ENCODE measurements around the gene GALNT18. TPM values are rescaled to one million over a fixed set of nuclear protein-coding genes. Genes with fewer than 3 reads are reported as not detected.

GALNT18 gene
- total RNA-seq, 1 donor, result 11.7 TPM

DNA sequence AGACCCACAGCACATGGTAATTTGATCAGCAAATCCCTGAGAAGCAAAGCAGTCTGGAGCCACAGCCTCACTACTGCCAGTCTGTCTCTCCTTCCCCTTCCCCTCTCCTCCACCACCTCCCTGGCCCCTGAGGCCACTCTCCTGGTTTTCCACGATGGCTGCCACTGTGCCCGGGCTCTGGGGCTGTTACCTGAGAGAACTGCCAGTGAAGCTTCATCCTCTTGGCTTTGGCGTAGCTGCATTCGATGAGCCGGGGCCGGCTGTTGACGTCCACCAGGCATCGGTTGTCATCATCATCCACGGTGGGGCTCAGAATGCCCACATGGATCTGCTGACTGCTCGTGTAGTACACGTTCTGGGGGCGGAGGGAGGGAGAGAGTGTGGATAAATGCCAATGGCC is 329.0 kb downstream of the GALNT18 start:
- H3K4me3 ChIP-seq (ENCODE audit: low read depth, low read length), result no peak overlapping the region
- no peak for DNase-seq (ENCODE audit: low read depth)
- TF ChIP-seq, protein P1, sequence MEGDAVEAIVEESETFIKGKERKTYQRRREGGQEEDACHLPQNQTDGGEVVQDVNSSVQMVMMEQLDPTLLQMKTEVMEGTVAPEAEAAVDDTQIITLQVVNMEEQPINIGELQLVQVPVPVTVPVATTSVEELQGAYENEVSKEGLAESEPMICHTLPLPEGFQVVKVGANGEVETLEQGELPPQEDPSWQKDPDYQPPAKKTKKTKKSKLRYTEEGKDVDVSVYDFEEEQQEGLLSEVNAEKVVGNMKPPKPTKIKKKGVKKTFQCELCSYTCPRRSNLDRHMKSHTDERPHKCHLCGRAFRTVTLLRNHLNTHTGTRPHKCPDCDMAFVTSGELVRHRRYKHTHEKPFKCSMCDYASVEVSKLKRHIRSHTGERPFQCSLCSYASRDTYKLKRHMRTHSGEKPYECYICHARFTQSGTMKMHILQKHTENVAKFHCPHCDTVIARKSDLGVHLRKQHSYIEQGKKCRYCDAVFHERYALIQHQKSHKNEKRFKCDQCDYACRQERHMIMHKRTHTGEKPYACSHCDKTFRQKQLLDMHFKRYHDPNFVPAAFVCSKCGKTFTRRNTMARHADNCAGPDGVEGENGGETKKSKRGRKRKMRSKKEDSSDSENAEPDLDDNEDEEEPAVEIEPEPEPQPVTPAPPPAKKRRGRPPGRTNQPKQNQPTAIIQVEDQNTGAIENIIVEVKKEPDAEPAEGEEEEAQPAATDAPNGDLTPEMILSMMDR (IDR thresholded peaks at IDR 0.05; ENCODE audit: insufficient read depth, low read depth, low read length), result no peak

DNA sequence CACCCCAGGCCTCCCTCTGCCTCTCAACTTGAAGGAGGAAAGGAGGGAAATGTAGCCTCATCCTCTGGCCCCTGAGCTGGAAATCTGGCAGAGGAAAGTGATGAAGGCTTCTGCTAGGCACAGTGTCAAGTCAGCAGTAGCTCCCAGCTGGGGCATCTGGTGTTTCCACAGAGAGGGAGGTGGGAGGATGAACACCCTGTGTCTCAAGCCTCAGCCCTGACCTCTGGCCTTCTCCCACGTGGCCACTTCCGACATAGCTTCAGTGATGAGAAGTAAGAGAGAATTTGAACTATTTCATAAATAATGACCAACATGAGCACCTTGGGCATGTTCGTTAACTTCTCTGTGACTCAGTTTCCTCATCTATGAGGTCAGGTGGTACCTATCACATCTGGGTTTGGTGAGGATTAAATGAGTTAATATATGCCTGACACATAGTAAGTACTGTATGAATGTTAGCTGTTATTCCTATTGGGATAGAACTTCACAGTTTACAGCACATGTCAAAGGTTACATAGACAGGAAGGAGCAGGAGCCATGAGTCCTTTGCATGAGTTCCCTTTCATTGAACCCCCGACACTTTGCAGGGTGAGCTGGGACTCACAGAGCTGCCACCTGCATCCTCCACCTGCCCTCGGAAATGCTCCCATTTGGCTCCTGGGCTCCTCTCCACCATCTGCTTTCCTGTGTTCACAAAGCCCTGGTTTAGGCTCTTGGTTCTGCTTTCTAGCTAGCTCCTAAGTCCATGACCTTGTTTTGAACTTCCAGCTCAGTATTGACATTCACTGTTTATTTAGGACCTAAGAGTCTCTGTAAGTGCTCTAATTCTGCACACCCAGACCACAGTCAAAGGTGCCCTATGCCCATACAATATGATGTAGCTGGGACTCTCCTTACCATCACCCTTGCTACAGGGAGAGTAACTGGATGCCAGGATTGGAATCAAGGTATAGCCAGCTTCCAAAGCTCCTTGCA is 330.5 kb downstream of the GALNT18 start:
- TF ChIP-seq, protein P1 (IDR thresholded peaks at IDR 0.05; ENCODE audit: insufficient read depth, low read depth, low read length), result no peak
- DNase-seq (ENCODE audit: low read depth), result peak; percentile 25
- no peak overlapping the region for H3K4me3 ChIP-seq (ENCODE audit: low read depth, low read length)

DNA sequence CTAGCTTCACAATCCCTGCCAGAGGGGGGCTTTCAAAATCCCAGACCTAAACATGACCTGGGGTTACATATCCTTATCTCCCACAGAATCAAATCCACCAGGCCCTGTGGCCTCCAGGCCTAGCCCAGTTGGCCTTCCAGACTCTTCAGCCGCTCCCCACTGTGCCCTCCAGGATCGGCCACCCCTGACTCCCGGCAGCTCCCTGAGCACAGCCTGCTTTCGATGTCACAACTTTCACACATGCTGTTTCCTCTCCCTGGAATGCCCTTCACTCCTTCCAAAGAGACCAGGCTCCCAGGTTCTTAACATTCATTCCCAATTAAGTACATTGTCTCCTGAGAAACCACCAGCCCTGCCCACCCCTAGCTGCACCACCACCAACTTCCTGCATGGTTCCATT is 331.5 kb downstream of the GALNT18 start:
- DNase-seq (ENCODE audit: low read depth), result no peak
- TF ChIP-seq, protein P1 (IDR thresholded peaks at IDR 0.05; ENCODE audit: insufficient read depth, low read depth, low read length), result no peak
- no peak overlapping the region for H3K4me3 ChIP-seq (ENCODE audit: low read depth, low read length)

DNA sequence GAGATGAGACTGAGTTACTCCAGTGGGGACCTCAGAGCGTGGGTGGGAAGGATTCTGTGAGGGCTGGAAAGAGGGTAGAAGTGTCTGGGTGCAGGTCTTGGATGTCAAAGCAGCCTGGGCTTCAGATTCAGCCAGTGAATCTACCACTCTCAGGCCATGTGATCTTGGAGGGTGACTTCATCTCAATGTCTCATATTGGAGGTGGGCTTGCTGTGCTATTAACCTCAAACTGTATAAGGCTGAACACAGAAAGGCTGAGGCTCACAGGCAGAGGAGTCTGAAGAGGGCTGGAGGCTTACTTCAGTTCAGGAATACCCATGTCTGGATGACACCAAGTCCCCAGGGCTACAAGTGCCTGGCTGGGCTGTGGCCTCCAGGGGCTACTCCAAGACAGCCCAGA is 332.1 kb downstream of the GALNT18 start:
- H3K4me3 ChIP-seq (ENCODE audit: low read depth, low read length), result no peak overlapping the region
- TF ChIP-seq, protein P1 (IDR thresholded peaks at IDR 0.05; ENCODE audit: insufficient read depth, low read depth, low read length), result no peak
- DNase-seq (ENCODE audit: low read depth), result no peak

DNA sequence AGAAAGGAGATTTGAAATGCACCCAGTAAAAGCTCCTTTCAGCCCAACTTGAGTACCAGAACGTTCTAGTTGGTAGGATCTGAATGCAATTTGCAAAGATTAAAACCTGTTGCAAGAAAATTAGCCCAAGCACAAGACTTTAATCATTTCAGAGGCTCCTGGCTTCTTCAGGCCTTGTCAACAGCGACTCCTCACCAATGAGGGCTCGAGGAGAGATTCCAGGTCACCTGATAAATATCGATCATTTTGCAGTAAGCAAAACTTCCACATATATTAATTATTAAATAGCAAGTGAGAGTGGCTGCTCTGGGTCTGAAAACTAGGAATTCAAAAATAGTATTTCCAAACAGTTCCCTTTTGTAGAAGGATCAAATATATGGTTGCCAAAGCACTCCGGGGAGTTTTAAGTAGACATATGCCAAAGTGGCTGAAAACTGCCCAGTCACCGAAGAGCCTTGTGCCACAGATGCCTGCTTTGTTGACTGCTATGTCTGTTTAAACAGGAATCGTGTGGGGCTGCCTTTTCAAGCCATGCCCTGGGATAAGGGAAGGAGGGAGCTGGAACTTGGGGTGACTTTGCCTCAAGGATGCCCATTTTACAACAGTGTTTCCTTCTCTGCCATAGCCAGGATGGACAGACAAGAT is 332.7 kb downstream of the GALNT18 start:
- no peak overlapping the region for H3K4me3 ChIP-seq (ENCODE audit: low read depth, low read length)
- no peak for DNase-seq (ENCODE audit: low read depth)
- TF ChIP-seq, protein P1 (IDR thresholded peaks at IDR 0.05; ENCODE audit: insufficient read depth, low read depth, low read length), result no peak

DNA sequence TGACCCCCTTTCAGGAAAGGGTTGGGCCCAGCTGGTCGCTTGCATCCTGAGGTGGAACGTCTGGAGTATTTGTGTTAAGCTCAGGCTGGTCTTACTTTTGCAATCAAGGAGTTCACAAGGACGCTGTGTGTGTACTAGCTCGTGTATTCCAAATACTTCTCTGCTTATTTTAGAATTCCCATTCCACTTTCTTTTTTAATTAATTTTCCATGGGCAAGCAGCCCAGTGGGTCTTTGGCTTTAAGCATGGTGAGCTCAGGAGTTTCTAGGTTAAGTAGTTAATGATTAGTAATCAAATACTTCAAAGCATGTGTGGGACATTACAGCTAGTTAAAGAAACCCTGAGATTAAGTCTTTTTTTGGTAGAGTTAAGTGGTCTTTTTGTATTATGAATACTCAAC is 337.3 kb downstream of the GALNT18 start:
- no peak overlapping the region for H3K4me3 ChIP-seq (ENCODE audit: low read depth, low read length)
- DNase-seq (ENCODE audit: low read depth), result no peak
- TF ChIP-seq, protein P1 (IDR thresholded peaks at IDR 0.05; ENCODE audit: insufficient read depth, low read depth, low read length), result no peak
